Caco-2 (cell line): Measurements from ENCODE around the gene TALDO1. TPM values are rescaled to one million over a fixed set of nuclear protein-coding genes. Genes with fewer than 3 reads are reported as not detected.
A peak's percentile ranks its signal among the peaks of the same experiment; 100 is the strongest.

Source experiments
- BruUV-seq: library from RNA; stranded (reverse); fragments of 400-500 nt; replicated peaks from 2 replicates; lab custom pipeline; 2021; lab: Mats Ljungman, UMichigan
- CTCF ChIA-PET: fragments of 300-600 bp; sonication (Branson Sonifier 250); formaldehyde crosslinking; loops from one replicate; lab custom pipeline; 2022; ENCODE audit warnings: antibody characterized with exemption; lab: Charles Lee
- POLR2A ChIA-PET: fragments of 300-600 bp; sonication (Branson Sonifier 250); formaldehyde crosslinking; loops from one replicate; lab custom pipeline; 2022; ENCODE audit warnings: antibody characterized with exemption; lab: Charles Lee
- DNase-seq, 2 experiments: peaks; one replicate each; pipeline versions ENCODE4 v3.0.0 to v3.0.0-alpha.2; 2020 to 2022
- H3K27me3 ChIP-seq: replicated peaks from 2 replicates; pipeline ENCODE4 v1.6.0; 2011; ENCODE audit warnings: low read length; ENCODE audit not compliant: control insufficient read depth, insufficient read depth
- H3K36me3 ChIP-seq: 2 replicates; pipeline ENCODE4 v1.5.1; 2011; ENCODE audit warnings: low read length; ENCODE audit not compliant: control insufficient read depth, insufficient read depth
- H3K4me1 ChIP-seq: fragments of 250-450 bp; sonication (Bioruptor Pico); 2 replicates; pipeline ENCODE4 v1.5.1; 2020; ENCODE audit warnings: mild to moderate bottlenecking
- H3K4me3 ChIP-seq: 2 replicates; pipeline ENCODE4 v1.5.1; 2011; ENCODE audit warnings: low read depth, mild to moderate bottlenecking, control low read depth, low read length
- H3K9me3 ChIP-seq: fragments of 250-450 bp; sonication (Bioruptor Pico); 2 replicates; pipeline ENCODE4 v1.5.1; 2020; ENCODE audit warnings: mild to moderate bottlenecking, moderate library complexity
- H3K27ac Mint-ChIP-seq: one replicate; pipeline ENCODE4 v1.8.0; 2022; ENCODE audit warnings: mixed read lengths; ENCODE audit not compliant: unreplicated experiment
- H3K27me3 Mint-ChIP-seq: one replicate; pipeline ENCODE4 v1.8.0; 2022; ENCODE audit warnings: mixed read lengths; ENCODE audit not compliant: insufficient read depth, unreplicated experiment
- H3K36me3 Mint-ChIP-seq: one replicate; pipeline ENCODE4 v1.8.0; 2022; ENCODE audit warnings: mild to moderate bottlenecking, mixed read lengths; ENCODE audit not compliant: insufficient read depth, unreplicated experiment
- H3K4me1 Mint-ChIP-seq: one replicate; pipeline ENCODE4 v1.8.0; 2022; ENCODE audit warnings: low read depth, mixed read lengths; ENCODE audit not compliant: unreplicated experiment
- H3K4me3 Mint-ChIP-seq: one replicate; pipeline ENCODE4 v1.8.0; 2022; ENCODE audit warnings: mild to moderate bottlenecking, moderate library complexity, mixed read lengths; ENCODE audit not compliant: unreplicated experiment
- H3K9me3 Mint-ChIP-seq: one replicate; pipeline ENCODE4 v1.8.0; 2022; ENCODE audit warnings: mixed read lengths; ENCODE audit not compliant: unreplicated experiment
- CTCF ChIP-seq, 2 experiments: fragments of 200-600 bp in 1 of 2; IDR thresholded peaks; 1 replicate in 1 of 2; 2 replicates in 1 of 2; pipeline versions ENCODE4 v1.5.1 to v1.8.0; 2011 to 2022; ENCODE audit warnings: antibody characterized with exemption in 1 of 2, control low read depth in 1 of 2, inconsistent platforms in 1 of 2, low read depth in 1 of 2, low read length in 1 of 2, mild to moderate bottlenecking in 1 of 2, moderate library complexity in 1 of 2; ENCODE audit not compliant: insufficient read depth in 1 of 2, severe bottlenecking in 1 of 2, unreplicated experiment in 1 of 2
- intact Hi-C: fragments of 100-400 bp; cut with micrococcal nuclease; formaldehyde crosslinking; loops from one replicate; pipeline ENCODE4 v1.10.0; 2022; ENCODE audit not compliant: unreplicated experiment
- total RNA-seq: library from RNA; stranded (reverse); gene quantifications from 2 replicates; pipeline ENCODE4 v1.2.3, GENCODE V29; 2022

Gene TALDO1
- total RNA-seq, 1 experiment from 2014 or later, result 293 TPM

GRCh38 chr11:778976-779954 is 32.0 kb downstream of the TALDO1 start:
- BruUV-seq, result no TSS peak
- DNase-seq, result no peak
- Histone ChIP-seq H3K9me3 (no peaks in the 10 kb centered on the region), H3K36me3 (no peaks in the 10 kb centered on the region; the same call in none of the 2 replicates), H3K4me3 (no peak overlapping the region), H3K27me3 (no peaks in the 10 kb centered on the region), H3K4me1 (peaks cover 13% of the 10 kb centered on the region)
- Mint-ChIP-seq H3K36me3 (peaks cover 28% of the 10 kb centered on the region), H3K27ac (no peak overlapping the region), H3K4me3 (peak overlapping the region; percentile 33), H3K27me3 (no peaks in the 10 kb centered on the region), H3K4me1 (no peaks in the 10 kb centered on the region), H3K9me3 (no peaks in the 10 kb centered on the region)
- no peak for TF ChIP-seq CTCF (IDR thresholded peaks at IDR 0.05; ENCODE audit: insufficient read depth in 1 of 2, low read depth in 1 of 2, low read length in 1 of 2, severe bottlenecking in 1 of 2, unreplicated experiment in 1 of 2)
- POLR2A ChIA-PET, result no interaction called here
- intact Hi-C loops, result no loop called here
- CTCF ChIA-PET, result interaction anchor here (0.6 kb wide), 1 partner anchor 188 kb away, joined by 3 read pairs; no protein-coding TSS in a partner anchor

- intact Hi-C loops, result no loop called here
Observed at GRCh38 chr11:779955-780532, 32.8 kb downstream of the TALDO1 start.

More at GRCh38 chr11:779955-780532, 32.8 kb downstream of the TALDO1 start:
- peaks cover 13% of the 10 kb centered on the region for H3K4me1 ChIP-seq
- no TSS peak for BruUV-seq
- DNase-seq, result no peak
- H3K9me3 Mint-ChIP-seq, result no peaks in the 10 kb centered on the region
- no peaks in the 10 kb centered on the region for H3K27me3 Mint-ChIP-seq
- no peaks in the 10 kb centered on the region for H3K27me3 ChIP-seq
- no peaks in the 10 kb centered on the region for H3K9me3 ChIP-seq
- POLR2A ChIA-PET, result no interaction called here
- H3K36me3 ChIP-seq, result no peaks in the 10 kb centered on the region; the same call in none of the 2 replicates
- H3K4me3 Mint-ChIP-seq, result peak overlapping the region; percentile 19
- no peaks in the 10 kb centered on the region for H3K4me1 Mint-ChIP-seq
- CTCF ChIA-PET, result no interaction called here
- no peak for TF ChIP-seq CTCF (IDR thresholded peaks at IDR 0.05; ENCODE audit: insufficient read depth in 1 of 2, low read depth in 1 of 2, low read length in 1 of 2, severe bottlenecking in 1 of 2, unreplicated experiment in 1 of 2)
- H3K36me3 Mint-ChIP-seq, result peaks cover 30% of the 10 kb centered on the region
- H3K27ac Mint-ChIP-seq, result no peak overlapping the region
- no peak overlapping the region for H3K4me3 ChIP-seq
